ENCODE data around the gene PRRT1B.
"Not testable (repeated sequence)": the region's sequence is repeated elsewhere in the genome, so short reads cannot be mapped to it uniquely, and the experiment has no call there.

PRRT1B gene

DNA sequence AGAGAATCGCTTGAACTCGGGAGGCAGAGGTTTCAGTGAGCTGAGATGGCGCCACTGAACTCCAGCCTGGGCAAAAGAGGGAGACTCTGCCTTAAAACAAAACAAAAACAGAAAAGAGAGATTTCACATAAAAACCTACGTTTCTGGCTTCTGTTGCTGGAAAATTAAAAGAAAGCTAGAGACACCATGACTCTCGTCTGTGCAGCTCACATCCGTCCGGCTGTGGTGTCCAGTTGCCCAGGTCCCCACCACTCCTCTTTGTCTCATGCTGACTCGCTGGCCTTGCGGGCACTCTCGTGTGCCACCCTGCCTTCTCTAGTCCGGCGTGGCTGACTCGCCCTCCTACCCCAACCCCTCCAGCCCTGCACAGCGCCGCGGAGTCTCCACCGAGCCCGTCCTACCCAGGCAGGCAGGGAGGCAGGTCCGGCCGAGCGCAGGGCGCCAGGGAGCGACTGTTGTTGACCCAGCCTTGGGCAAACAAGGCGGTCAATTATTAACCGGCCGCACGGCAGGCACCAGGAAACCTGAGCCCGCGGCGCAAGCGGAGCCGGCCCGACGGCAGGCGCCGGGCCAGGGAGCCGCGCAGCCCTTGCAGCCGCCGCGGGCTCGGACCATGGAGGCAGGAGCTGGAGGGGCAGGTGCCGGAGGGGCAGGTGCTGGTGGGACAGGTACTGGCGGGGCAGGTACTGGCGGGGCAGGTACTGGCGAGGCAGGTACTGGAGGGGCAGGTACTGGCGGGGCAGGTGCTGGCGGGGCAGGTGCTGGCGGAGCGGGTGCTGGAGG is at the start of gene PRRT1B:
TSS of gene PRRT1B (plus strand) at position 521 of the 783 bp plus-strand sequence. CDS start at position 614, 93 bp downstream.
- DNase-seq, result peak; percentile 77

DNA sequence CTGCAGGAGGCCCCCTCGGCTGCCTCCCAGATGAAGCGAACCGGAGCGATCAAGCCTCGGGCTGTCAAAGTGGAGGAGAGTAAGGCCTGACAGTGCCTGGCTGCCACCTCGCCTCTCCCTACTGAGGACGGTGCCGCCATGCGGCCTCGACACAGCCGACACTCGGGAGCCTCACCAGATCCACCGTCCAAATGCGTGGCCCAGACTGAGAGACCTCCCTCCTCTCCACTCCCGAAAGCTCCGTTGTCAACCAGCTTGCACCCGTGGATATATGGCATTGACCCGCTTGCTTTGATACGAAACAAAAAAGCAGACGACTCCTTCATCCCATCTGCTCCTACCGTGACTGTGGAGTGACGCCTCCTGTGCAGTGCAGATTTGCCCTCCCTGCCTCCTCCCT is 49.5 kb upstream of the PRRT1B start:
- DNase-seq, result no peak

DNA sequence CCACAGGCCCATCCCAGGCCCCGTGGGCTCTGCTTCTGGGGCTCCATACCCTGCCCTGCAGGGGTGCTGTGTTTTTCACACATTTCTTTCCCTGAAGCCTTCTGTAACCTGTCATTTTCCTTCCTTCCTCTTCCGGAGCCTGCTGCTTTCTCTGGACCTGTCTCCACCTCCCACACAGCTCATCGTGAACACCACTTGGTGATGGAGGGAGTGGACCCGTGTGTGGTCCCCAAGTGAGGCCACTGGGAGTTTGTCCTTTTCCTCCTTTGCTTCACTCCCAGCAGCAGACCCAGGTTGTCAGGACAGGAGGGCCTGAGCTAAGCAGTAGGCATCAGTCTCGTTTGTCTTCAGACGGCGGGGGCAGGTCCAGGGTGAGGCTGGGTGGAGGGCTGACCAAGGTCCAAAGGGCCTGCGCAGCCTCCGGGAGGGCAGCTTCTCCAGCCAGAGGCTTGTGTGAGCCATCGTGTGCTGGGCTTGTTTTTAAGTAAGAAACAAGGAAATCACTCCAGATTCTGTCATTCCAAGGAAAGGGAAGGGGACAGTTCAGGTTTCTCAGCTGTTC is 48.4 kb upstream of the PRRT1B start:
- no peak for DNase-seq

DNA sequence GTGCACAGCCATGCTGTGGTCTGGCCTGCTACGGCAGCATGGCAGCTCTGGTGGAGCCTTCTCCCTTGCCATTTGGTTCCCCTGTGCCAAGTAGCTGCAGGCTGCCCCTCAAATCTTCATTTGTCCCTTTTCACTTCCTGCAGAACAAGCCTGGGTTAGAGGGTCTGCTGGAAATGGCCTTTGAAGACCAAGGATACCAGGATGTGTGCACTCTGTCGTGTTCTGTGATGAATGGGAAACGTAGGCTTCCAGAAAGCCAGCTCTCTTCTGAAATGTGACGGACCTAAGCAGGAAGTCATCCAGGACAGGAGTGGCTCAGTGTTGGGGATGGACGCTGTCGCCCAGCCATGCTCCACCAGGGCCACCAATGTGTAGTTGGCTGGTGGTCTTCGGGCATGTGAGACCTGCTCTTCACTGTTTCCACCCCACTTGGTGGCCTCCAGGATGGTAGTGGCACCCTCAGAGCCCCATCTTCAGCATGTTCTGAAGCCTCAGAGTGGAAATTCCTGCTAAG is 46.0 kb upstream of the PRRT1B start:
- no peak for DNase-seq

DNA sequence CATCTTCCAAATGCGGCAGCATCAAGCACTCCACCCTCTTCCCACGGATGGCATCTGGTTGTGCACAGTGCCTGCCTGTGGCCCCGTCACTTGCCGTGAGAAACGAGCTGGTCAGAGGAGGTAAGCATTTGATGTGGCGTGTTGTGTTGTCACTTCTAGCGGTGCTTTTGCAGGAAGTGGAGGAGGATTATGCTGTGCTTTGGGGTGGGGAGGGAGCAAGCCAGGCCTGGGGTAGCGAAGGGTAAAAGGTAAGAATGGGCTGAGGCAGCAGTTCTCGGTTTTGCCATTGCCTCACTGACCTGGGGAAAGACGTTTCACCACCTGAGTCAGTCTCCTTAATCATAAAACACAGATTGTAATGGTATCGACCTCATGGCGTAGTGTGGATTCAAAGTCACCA is 44.9 kb upstream of the PRRT1B start:
- no peak for DNase-seq

DNA sequence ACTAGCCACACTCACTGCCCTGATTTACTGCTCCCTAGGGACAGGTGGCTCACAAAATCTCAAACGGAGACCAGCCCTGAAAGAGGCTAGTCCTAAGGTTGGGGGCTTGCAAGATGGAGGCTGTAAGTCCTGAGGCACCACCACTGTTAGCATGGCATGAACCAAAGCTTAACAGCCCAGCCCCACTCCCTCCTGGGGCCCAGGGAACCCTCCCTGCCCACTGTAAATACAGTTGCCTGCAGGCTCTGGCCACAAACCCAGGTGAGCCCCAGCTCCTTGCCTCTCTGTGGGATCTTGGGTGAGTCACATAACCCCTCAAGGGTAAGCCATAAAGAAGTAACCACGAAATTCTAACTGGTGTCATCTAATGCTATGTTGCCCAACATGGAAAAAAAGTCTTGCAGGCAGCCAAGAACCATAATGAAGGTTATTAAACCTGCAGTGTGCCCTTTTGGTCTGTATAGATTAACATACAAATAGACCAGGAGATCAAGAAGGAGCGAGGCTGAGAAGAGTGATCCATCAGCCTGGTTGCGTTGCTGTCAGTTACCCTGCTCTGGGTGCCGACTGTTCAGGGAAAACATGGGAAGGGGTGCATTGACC is 44.3 kb upstream of the PRRT1B start:
- no peak for DNase-seq

DNA sequence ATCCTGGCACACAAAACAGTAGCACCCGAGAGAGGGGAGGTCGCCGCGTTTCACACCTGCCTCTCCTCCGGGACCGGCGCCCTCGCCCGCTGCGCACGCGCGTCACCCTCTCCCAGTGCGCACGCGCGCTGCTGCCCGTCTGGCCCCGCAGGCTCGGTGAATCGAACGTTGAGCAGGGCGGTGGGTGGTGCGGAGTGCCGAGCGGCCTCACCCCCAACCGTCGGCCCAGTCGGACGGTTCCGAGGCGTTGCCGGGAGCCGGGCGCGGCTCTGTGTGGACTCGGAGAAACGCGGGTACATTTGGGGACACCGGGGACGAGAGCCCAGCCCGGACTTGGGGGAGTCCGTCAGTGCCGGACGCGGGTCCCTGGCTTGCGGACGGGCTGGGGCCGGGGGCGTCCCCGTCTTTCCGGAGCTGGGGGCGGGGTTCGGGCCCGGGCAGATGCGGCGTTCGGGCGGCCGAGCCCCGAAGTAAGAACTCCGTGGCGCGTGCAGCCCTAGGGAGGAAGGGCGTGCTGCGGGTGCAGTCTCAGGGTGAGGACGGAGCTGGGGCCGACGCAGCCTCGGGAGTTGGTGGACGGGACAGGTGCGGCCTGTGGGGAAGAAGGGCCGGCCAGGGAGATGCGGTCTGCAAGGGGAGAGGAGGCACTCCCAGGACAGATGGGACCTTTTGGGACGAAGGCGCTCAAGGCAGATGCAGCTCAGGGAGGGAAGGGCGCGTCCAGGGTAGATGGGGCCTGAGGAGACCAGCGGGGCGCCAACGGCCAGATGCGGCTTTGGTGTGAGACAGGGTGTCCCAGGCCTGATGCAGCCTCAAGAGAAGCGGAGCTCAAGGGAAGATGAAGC is 42.3 kb upstream of the PRRT1B start, which contains the start of gene POMT1:
TSS of gene POMT1 (plus strand) at position 138 of the 845 bp plus-strand sequence. CDS start 1,301 bp downstream, outside the sequence.
- peak; percentile 98 for DNase-seq

DNA sequence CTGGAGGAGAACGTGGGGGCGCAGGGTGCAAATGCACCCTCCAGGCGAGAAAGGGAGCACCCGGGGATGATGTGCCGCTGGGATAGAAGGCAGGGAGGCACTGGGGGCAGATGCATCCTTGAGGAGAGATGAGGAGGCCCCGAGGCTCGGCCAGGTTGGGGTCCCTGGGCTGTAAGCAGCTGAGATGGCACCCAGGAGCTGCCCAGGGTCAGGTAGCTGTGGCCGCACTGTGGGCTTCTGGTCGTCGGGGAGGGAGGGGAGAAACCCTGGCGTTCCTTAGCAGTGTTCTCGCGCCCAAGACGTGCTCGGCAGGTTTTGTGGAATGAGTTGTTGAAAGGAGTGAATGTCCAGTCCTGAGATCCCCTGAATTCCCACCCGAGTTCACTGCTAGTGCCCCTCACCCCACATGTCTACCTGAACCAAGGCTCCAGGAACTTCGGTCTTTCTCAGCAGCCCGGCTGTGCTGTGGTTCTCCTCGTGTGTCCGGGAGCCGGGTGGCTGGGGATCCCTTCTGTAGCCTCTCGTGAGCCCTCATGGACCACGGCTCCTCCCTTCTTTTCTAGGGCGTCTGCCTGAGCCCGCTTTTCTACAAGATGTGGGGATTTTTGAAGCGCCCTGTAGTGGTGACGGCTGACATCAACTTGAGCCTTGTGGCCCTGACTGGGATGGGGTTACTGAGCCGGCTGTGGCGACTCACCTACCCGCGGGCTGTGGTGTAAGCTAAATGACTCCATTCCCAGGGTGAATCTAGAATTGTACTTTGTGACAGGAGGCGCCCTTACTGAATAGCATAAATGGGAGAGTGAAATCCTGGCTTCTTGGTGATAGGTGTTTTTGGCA is 41.5 kb upstream of the PRRT1B start:
- no peak for DNase-seq

DNA sequence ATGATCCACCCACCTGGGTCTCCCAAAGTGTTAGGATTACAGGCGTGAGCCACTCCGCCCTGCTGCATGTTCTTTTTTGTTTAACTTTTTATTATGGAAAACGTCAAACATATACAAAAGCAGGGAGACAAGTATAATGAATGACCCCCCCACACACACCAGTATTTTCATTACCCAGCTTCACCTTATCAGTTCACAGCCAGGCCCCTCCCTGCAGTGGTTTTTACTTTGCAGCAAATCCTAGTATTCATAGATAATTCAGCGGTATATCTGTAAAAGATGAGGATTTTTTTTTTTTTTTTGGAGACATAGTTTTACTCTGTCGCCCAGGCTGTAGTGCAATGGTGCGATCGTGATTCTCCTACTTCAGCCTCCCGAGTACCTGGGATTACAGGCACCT is 40.3 kb upstream of the PRRT1B start:
- DNase-seq, result no peak

DNA sequence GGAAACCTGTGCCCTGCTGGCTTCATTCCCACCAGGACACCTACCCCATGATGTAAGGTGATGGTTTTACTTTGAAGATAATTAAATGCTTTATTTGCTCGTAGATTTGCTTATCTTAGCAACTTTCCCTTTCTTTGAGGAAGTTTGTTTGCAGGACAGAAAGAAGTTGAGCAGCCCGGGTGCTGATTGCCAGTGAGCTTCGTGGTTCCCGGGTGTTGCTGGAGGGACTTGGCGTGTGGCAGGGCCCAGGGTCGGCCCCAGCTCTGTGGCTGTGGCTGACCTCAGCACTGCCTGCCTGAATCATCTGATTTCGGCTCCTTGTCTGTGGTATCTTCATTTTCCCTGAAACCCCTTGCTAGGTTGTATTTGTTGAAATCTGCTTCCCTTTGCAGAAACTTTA is 33.9 kb upstream of the PRRT1B start:
- DNase-seq, result no peak

DNA sequence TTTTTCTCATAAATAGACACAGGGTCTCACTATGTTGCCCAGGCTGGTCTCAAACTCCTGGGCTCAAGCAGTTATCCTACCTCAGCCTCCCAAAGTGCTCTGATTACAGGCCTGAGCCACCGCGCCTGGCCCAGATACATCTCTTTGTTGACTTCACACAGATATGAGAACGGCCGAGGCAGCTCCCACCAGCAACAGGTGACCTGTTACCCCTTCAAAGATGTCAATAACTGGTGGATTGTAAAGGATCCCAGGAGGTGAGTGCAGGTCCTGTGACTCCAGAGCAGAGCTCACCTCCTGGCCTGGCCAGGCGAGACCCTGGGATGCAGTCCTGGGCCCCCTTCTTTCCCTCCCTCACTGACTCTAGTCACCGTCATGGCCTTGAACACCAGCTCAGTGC is 33.4 kb upstream of the PRRT1B start:
- DNase-seq, result no peak

DNA sequence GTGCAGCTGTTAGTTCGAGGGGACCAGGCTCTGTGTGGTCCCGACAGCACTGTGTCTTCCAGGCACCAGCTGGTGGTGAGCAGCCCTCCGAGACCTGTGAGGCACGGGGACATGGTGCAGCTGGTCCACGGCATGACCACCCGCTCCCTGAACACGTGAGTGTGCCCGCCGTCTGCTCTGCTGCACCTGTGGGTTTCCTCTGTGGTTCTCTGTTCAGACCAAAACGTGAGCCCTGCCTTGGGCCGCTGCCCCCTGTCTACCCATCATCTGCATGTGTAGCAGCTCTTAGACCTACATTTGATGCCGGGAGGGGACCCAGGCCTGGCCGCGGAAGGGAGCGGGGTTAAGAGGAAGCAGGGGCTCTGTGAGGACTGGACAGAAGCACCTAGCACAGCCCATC is 32.1 kb upstream of the PRRT1B start:
- DNase-seq, result no peak

DNA sequence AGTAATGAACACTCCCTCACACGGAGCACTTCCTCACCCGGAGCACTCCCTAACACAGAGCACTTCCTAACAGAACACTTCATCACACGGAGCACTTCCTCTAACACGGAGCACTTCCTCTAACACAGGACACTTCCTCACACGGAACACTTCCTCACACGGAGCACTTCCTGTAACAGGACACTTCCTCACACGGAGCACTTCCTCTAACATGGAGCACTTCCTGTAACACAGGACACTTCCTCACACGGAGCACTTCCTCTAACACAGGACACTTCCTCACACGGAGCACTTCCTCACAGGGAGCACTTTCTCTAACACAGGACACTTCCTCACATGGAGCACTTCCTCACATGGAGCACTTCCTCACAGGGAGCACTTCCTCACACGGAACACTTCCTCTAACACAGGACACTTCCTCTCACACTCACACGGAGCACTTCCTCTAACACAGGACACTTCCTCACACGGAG is 29.7 kb upstream of the PRRT1B start:
- not testable (repeated sequence) for DNase-seq

DNA sequence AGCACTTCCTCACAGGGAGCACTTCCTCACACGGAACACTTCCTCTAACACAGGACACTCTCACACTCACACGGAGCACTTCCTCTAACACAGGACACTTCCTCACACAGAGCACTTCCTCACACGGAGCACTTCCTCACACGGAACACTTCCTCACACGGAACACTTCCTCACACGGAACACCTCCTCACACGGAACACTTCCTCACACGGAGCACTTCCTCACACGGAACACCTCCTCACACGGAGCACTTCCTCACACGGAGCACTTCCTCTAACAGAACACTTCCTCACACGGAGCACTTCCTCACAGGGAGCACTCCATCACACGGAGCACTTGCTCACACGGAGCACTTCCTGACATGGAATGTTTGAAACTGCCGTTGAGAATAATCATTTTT is 29.2 kb upstream of the PRRT1B start:
- DNase-seq, result no peak

DNA sequence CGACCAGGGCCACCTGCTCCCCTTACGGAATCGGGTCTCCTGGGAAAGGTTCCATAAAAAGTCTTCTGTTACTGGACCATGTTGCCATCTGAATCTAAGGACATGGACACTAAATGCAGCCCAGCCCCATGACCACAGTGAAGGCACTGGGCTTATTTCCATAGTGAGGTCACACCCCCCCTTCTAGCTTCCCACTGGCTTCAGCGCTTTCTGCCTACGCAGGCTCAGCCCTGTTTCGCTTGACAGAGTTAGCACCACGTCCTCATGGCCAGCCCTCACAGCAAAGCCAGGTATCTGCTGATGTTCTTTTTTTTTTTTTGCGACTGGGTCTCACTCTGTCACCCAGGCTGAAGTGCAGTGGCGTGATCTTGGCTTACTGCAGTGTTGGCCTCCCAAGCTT is 28.4 kb upstream of the PRRT1B start:
- no peak for DNase-seq

DNA sequence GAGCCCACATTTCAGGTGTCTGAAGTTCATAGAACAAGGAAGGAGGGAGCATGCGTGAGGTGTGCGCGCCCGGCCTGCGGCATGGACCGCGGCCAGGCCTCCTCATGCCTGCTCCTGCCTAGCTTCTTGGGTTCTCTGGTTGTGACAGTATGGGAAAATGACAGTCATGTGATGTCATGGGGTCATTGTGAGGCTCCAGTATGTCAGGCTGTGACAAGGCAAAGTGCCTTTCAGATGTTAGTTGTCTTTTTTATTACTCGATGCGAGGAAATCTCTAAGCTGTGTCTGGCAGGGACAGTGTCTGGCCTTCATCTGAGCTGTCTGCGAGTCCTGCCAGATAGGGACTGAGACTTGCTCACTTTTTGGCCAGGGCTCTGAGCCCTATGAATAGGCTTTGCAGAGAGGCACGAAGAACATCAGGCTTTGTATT is 27.5 kb upstream of the PRRT1B start:
- no peak for DNase-seq

DNA sequence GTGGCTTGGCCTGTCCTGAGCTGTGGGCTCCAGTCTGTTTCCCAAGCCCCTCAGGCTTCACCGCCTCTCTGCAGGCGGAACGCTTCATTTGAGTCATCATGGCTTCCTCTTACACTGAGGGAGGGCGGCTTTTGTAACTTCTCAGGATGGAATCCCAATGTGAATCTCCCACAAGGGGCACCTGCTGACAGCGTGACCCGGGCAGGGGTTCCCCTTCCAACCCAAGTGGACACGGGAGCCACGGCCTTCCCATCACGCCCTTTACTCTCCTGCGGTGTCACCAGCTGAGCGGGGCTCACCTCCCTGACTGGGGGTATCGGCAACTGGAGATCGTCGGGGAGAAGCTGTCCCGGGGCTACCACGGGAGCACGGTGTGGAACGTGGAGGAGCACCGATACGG is 26.8 kb upstream of the PRRT1B start:
- DNase-seq, result no peak

DNA sequence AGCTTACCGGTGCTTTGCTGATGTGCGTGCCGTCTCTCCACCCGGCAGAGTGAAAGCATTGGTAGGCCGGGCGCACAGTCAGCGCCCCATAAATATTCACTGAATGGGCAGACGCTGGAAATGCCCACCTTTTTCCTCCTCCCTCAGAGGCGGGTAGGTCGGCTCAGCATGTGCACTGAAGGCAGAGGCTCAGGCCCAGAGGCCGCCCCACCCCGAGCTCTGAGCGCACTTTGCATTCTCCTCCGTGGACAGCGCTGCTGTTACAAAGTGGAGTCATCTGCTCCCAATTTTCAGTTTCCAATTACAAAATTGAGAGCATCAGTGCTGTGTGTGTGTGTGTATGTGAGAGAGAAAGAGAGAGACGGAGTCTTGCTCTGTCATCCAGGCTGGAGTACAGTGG is 24.8 kb upstream of the PRRT1B start:
- DNase-seq, result no peak

DNA sequence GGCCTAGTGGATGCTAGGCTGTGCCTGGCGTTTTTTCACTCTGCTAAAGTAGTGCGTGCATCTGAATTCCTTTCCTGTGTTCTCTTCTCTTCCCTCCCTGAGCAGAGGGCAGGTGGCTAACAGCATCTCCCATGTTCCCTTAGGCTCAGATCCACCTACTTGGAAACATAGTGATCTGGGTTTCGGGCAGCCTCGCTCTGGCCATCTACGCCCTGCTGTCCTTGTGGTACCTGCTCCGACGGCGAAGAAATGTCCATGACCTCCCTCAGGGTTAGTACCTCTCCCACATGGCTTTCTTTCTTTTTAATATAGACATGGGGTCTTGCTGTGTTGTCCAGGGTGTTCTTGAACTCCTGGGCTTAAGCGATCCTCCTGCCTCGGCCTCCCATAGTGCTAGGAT is 24.1 kb upstream of the PRRT1B start:
- DNase-seq, result no peak

DNA sequence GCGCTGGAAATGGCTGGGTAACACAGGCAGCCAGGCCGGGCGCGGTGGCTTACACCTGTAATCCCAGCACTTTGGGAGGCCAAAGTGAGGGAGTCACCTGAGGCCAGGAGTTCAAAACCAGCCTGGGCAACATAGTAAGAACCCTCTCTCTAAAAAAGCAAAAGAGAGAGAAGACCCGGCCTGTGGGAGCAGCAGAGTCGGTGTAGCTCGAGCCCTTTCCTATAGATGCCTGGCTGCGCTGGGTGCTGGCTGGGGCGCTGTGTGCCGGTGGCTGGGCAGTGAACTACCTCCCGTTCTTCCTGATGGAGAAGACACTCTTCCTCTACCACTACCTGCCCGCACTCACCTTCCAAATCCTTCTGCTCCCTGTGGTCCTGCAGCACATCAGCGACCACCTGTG is 23.5 kb upstream of the PRRT1B start:
- no peak for DNase-seq

DNA sequence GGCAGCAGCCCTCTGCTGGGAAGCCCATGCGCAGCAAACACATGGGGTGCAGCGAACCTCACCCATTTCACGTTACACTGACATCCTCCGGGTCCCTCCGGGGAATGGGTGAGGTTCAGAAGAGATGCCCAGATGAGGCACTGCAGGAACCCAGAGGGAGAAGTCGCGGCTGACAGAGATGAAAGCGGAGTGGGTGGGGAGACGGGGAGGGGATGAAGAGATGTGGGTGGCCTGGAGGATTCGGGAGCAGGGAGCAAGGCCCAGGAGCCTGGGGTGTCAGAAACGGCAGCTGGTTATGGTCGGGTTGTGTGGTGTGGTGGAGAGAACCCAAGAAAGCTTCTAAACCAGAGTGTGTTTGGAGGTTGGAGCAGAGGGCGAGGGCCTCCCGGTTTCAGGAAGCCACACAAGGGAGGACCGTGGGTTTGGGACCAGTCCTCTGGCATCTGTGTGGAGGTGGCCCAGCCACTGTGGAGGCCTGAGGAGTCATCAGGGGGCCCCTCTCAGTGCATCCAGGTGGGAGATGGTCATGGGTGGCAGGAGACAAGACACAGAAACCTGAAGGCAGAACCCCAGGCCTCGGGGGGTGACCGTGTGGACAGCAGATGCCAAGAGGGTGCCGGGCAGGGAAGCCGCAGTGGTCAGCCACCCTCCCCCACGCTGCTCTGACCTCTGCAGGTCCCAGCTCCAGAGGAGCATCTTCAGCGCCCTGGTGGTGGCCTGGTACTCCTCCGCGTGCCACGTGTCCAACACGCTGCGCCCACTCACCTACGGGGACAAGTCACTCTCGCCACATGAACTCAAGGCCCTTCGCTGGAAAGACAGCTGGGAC is 22.9 kb upstream of the PRRT1B start:
- DNase-seq, result no peak

Measured in NCI-H510A treated with DMSO at 0.1 percent for 48 hours (cell line).